Muscle of arm (tissue), 14 donors: Measurements from ENCODE around the gene KASH5. TPM values are rescaled to one million over a fixed set of nuclear protein-coding genes. Genes with fewer than 3 reads are reported as not detected.
A peak's percentile ranks its signal among the peaks of the same experiment; 100 is the strongest.

ENCODE experiments used
- DNase-seq: peaks from one replicate; pipeline ENCODE4 v3.0.0-alpha.2; 2013
- long read RNA-seq, 11 donors: transcript quantifications; one replicate each; lab custom pipeline, GENCODE V29; 2026
- polyA plus RNA-seq, 12 donors: library from polyadenylated mRNA; unstranded; fragments of 120-200 nt; gene quantifications; one replicate each; pipeline ENCODE4 v1.2.1, GENCODE V29; 2013; ENCODE audit not compliant: insufficient read length in 12 of 12

The KASH5 gene, protein sequence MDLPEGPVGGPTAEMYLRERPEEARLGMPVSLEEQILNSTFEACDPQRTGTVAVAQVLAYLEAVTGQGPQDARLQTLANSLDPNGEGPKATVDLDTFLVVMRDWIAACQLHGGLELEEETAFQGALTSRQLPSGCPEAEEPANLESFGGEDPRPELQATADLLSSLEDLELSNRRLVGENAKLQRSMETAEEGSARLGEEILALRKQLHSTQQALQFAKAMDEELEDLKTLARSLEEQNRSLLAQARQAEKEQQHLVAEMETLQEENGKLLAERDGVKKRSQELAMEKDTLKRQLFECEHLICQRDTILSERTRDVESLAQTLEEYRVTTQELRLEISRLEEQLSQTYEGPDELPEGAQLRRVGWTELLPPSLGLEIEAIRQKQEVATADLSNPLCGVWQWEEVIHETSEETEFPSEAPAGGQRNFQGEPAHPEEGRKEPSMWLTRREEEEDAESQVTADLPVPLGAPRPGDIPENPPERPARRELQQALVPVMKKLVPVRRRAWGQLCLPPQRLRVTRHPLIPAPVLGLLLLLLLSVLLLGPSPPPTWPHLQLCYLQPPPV
- polyA plus RNA-seq, result under 1 TPM in 1 of 12 donors, not detected in 11; 0.26 TPM
- long read RNA-seq, donor 1, result 0 reads
- long read RNA-seq, donor 2, result 0 reads
- long read RNA-seq, donor 3, result 0 reads
- long read RNA-seq, donor 4, result 0 reads
- long read RNA-seq, donor 5, result 0 reads
- long read RNA-seq, donor 6, result 0 reads
- long read RNA-seq, donor 7, result 0 reads
- long read RNA-seq, donor 8, result 0 reads
- long read RNA-seq, donor 9, result 0 reads
- long read RNA-seq, donor 10, result 0 reads
- long read RNA-seq, donor 11, result 0 reads

DNA sequence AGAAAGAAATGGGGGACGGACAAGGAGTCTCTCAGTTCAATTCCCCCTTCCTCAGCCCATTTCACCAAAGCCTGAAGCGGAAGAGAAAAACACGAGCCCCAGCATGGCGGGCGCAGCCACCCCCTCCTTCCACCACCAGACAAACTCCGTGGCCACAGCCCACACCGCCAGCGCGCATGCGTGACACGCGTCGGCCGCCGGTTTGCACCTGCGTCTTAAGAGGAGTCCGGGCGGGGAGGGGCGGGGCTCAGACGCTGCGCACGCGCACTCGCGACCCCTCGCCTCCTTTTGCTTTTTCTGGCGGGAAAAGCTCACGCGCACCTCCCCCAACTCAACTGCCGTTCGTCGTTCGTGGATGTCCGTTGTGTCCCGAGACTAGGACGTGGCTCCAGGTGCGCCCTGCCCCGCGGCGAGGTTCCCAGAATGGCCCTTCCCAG is at the start of gene KASH5:
KASH5 (plus strand) TSS at position 314 of the 437 bp plus-strand sequence. CDS start 2,635 bp downstream, outside the sequence.
- peak; percentile 38 for DNase-seq

DNA sequence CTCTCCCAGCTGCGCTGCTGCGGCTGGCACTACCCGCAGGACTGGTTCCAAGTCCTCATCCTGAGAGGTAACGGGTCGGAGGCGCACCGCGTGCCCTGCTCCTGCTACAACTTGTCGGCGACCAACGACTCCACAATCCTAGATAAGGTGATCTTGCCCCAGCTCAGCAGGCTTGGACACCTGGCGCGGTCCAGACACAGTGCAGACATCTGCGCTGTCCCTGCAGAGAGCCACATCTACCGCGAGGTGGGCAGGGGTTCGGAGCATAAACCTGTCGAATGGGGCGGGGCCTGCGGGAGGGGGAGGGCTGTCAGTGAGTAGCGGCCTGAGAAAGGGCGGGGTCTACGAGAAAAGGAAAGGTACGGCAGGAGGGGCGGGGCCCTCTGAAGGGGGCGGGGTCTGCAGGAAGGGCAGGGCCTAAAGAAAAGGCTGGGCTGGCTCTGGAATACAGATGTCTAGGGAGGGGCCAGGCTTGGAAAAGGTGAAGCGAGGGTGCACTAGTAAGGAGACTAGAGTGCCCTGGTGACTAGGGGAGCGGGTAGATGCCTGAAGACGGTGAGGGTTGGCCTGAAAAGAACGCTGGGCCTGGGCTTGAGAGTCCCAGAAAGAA is 49.3 kb upstream of the KASH5 start:
- DNase-seq, result no peak

DNA sequence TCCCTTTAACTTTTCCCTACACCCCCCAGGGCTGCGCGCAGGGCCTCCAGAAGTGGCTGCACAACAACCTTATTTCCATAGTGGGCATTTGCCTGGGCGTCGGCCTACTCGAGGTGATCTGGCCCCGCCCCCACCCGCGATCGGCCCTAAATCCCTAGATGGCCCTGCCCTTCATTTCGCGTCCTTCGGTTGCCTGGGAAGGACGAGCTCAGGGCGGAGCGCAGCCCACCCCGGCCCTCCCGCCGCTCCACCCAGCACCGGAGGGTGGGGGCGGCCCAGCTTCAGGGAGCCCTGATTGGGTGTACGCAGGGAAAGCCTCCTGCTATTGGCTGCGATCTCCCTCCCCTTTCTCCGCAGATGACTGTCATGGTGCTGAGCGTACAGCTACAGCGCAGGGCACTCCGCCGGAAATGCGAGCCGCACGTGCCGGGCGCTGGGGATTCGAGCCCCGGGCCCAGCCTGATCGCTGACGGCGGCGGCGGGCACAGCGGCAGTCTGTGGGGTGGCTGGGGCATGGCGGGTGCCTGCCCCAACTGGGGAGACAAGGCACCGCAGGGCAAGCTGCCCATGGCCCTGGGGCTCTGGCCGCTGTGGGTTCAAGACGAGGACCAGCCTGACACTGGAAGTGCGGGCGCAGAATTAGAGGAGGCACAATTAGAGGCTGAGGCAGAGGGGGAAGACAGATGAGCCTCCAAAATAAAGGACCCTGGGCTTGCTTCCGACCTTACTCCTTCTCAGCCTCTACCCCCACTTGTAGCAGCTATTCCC is 48.6 kb upstream of the KASH5 start:
- DNase-seq, result peak; percentile 88

DNA sequence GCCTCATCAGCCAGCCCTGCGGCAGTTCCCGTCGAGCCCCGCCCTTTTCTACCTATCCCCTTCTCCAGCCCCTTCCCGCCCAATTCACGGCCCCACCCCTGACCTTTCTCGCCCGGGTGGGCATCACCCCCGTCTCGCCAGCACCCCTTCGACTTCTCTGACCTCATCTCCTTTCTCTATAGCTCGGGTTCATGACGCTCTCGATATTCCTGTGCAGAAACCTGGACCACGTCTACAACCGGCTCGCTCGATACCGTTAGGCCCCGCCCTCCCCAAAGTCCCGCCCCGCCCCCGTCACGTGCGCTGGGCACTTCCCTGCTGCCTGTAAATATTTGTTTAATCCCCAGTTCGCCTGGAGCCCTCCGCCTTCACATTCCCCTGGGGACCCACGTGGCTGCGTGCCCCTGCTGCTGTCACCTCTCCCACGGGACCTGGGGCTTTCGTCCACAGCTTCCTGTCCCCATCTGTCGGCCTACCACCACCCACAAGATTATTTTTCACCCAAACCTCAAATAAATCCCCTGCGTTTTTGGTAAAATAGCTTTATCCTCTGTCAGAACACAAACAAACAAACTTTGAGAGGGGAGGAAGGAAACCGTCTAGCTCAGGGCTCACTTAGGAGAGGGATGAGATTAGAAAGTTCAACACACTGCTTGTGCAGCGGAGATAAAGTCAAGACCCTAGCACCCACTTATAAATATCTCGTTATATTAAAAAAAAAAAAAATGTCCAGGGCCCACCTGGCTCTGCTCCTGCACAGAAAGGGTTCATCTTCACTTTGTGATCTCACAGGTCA is 47.8 kb upstream of the KASH5 start:
- DNase-seq, result no peak

DNA sequence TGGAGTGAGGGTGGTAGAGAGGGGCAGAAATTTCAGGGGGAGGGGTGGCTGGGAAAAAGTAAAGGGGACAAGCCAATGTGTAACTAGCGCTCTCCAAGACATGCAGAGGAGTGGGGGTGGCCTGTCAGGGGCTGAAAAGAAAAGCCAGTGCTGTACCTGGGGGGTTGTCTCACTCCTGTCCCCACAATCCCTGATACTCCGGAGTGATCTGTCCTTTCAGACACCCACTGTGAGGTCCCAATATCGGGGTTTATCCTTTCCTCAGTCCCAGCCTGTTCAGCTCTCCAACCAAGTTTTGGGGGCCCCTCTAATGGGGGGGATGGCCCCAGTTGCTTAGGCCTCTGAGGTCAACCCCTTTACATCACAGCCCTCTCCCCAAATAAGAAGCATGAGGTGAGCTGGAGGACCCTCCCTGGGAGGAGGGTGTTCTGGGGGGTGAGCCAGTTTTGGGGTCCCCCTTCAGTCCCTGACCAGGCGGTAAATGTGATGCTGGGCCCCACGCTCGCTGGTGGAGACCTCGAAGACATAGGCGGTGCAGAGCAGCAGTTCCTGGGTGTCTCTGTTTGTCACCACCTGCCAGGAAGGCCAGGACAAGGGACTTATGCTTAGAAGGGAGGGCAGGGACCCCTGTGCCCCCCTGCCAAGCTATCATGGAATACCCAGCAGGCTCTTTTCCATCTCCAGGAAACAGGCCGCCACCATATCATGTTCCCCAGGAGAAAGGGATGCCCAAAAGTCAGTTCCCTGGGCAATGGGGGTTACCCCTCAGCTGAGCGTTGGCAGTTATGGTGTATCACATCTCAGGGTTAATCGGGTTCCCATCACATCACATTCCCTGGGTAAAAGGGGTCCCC is 47.0 kb upstream of the KASH5 start:
- DNase-seq, result no peak

DNA sequence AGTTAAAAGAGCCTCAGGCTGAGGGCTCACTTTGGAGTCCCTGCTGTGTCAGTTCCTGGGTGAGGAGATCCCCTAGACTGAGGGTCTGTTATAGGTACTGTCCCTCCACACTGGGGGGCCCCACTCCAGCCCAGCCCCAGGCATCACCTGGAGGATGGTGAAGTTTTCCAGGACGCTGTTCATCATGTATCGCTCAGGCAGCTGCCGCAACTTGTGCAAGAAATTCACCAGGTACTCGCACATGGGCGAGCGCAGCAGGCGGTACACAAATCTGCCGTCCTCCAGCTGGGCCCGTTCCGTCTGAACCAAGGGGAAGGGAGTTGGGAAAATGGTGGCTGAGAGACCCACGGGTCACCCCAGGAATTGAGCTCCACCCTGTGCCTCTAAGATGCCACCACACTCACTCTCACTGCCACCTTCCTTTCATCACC is 45.7 kb upstream of the KASH5 start:
- DNase-seq, result no peak

DNA sequence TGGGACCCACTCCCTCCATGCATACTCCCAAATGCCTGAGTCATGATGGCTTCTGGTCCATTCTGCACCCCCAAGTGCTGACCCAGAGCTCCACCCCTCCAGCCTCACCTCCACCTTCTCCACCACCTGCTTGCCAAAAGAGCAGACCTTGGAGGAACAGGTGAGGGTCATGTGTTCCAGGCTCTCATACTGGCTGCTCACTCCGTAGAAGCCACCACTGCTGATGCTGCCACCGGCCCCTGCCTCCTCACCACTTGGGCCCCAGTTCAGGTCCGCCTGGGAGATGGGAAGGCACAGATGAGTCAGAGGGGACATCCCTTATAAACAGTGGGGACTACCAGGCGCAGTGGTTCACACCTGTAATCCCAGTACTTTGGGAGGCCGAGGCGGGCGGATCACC is 44.9 kb upstream of the KASH5 start:
- DNase-seq, result no peak

DNA sequence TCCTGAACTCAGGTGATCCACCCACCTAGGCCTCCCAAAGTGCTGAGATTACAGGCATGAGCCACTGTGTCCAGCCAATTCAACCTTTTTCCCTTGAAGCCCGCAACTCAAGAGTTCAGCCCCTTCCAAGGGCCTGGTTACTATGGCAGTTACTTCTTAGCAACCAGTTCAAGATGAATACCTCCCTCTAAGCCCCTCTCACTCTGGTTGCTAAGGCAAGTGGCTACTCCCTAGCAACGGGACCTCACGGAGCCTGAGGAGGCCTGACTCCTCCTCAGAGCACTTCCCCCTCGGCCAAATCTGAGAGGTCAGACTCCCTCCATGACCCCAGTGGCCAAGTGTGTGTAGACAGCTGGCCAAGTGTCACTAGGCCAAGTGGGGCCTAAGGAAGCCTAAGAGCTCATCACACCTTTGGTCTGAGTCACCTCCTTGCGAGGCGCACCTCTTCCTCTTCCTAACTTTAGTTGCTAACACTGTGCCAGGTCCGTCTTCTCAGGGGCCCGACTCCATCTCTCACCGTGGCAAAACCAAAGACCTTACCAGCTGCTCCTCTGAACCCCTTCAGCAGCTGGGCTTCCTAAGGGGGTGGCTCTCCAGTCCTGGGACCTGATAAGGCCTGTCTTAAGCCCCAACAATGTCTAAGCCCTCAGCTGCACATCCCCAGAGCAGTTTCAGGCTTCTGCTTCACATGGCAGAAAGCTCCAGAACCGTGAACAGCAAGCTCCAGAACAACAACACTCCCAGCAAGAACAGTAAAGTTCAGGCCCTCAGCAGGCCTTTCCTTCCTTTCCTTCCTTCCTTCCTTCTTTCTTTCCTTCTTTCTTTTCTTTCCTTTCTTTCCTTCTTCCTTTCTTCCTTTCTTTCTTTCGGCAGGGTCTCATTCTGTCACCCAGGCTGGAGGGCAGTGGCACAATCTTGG is 43.3 kb upstream of the KASH5 start:
- no peak for DNase-seq

DNA sequence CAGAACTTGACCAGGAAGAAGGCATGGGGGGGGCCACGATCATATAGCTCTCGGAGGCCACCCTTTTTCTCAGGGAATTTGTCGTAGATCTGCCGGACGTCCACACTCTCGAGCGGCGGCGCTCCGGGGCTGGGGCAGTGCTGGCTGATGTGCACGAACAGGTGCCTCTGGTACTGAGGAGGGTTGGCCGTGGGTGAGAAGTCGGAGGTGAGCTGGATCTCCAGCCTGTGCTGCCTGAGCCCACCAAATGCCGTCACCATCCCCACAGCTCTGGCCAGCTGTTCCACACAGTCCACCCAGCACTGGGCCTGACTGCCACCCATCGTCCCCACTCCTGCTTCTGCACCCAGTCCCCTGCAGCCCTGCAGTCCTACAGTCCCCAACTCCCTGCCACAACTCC is 40.9 kb upstream of the KASH5 start:
- DNase-seq, result no peak

DNA sequence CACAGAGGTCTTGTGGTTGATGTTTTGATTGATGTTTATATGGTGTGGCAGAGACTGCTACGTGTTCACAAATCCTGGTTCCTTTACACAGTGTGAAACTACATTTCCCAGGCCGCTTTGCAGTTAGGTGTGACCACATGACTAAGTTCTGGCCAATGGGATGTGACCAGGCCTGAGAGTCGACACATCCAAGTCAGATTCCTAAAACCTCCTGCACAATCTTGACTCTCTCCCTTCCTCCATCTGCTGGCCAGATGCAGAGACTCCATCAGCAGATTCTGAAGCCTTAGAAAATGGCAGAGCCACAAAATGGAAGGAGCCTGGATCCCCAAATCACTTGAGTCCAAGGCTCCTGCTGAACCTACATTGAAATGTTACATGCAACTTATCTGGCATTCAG is 40.2 kb upstream of the KASH5 start:
- no peak for DNase-seq

DNA sequence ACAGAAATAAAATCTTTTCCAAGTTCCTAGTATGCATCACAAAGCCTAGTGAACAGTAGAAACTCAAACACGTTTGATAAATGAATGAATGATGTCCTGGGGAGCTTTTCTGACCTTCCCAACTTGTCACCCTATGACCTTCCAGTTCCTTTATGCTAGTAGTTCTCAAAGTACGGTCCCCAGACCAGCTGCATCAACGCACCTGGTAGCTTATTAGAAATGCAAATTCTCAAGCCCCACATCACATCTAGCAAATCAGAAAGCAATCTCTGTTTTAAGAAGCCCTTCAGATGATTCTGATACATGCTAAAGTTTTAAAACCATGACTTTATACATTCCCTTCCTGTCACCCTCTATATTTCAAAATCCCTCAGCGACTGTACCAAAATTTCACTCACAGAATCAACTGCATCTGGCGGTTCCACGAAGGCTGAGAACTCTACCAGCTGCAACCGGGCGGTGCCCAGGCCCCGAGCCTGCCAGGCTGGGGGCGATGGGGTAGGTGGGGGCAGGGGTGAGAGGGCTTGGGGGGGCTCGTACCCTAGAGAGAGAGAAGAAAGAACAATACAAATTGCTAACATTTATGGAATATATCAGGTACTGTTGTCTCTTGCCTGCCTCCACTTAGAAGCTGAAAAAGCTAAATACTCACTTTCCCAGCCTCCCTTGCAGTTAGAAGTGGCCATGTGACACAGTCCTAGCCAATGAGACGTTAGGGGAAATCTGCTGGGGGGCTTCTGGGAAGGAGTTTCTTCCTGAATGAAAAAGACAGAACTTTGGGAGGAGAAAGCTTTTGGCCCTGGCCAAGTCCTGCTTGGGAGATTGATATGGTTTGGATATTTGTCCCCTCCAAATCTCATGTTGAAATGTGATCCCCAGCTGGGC is 39.5 kb upstream of the KASH5 start:
- DNase-seq, result no peak

DNA sequence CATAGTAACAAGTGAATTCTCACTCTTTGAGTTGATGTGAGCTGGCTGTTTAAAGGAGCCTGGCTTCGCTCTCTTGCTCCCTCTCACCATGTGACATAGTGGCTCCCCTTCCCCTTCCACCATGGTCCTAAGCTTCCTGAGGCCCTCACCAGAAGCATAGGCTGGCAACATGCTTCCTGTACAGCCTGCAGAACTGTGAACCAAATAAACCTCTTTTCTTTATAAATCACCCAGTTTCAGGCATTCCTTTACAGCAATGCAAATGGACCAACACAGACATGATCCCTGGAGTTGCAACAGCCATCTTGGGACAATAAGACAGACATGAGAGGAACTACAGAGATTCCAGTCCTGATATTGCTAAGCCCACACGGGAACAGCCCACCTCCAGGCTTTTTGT is 38.5 kb upstream of the KASH5 start:
- DNase-seq, result no peak

DNA sequence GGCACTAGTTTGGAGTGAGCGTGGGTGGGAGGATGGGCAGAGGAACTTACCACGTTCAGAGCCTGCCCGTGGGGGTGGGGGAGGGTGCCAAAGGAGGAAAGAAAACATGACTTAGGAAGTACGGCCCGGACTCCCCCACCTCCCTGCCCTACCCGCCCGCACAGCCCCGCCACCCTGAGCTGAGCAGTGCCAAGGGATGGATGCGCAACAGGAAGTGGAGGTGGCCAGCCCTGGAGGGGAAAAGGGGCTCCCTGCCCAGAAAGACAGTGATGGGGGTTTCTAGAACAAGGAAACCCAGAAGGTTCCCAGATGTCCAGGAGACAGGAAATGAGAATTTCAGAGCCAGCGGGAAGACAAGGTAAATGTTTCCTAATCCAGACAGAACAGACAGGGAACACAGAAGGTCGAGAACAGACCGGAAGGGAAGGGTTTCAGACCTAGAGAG is 32.1 kb upstream of the KASH5 start:
- DNase-seq, result peak; percentile 52

DNA sequence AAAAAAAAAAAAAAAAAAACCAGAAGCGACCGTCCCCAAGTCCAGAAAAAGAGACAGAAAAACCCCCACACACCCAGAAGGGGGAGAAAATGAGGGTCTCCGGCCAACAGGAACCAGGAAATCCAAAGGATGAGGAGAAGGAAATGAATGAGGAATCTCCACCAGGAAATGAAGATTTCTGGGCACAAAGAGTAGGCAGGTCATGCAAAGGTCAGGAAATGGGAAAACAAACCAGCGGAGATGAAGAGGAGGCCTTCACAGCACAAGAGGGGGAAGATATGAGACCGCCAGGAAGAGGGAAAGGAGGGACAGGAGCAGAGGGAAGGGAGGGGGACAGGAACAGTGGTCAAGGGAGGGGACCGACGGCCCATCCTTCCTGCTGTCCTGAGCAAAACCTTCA is 31.7 kb upstream of the KASH5 start:
- DNase-seq, result no peak

DNA sequence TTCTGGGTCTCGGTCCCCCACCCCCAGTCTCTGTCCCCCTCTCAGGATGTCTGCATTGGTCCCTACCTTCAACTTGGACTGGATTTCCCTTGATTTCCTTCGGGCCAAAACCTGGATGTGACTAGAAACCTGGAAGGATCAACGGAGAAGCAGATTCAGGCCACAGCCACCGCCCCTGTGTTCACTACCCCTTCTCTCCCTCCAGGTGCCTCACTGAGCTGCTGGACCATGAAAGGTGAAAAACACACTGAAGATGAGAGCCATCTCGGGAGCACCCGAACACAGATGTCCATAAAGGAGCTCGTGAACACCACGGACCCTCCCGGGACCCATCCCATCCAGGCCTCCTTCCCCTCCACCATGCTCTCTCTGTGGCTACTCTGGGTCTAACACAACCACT is 30.9 kb upstream of the KASH5 start:
- no peak for DNase-seq

DNA sequence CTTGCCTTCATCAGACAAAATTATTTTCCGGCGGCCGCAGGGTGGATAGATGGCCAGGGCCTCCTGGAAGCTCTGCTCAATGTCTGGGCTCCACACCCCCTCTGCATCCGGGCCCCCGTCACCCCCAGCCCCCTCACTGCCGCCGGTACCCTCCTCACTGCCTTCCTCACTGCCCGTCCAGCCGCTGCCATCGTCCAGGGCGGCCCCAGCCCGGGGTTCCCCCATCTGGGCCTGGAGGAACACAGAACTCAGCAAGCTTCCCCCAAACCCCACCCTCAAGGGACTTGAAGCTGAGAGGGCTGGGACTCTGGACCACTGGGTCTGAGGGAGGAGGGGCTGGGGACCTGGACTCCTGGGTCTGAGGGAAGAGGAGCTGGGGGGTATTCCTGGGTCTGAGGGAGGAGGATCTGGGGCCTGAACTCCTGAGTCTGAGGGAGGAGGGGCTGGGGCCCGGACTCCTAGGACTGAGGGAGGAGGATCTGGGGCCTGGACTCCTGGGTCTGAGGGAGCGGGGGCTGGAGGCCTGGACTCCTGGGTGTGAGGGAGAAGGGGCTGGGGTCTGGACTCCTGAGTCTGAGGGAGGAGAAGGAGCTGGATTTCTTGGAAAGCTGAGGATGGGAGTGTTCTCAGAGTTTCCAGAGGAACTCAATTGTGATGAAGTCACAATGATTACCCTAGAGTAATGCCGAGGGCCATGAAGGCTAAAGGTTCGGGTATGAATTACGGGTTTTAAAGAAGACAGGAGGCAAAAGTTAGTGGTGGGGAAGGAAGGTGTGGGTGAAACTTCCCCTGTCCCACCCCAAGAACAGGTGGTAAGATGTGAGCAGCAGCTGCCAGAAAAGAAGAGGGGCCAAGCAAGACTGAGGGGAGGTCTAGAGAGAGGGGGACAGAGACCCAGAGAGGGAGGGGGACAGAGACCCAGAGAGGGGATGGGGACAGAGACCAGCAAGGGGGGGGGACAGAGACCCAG is 27.9 kb upstream of the KASH5 start:
- no peak for DNase-seq
